Keratinocyte (primary cell): ENCODE results near the gene TTN. TPM values are rescaled to one million over a fixed set of nuclear protein-coding genes. Genes with fewer than 3 reads are reported as not detected.

ENCODE experiments used
- DNase-seq: peaks from one replicate; pipeline ENCODE4 v3.0.0-alpha.2; 2011; ENCODE audit warnings: low read depth, missing footprints, low spot score
- FAIRE-seq: peaks from 2 replicates; lab custom pipeline; 2011; peaks lifted over from hg19 to GRCh38; lab: Jason Lieb, UNC
- H2AFZ ChIP-seq: 2 replicates; pipeline ENCODE4 v1.6.0; 2012; ENCODE audit warnings: low read length, control low read depth, inconsistent platforms; ENCODE audit not compliant: control insufficient read depth
- H3K27ac ChIP-seq: 2 replicates; pipeline ENCODE4 v1.5.1; 2011; ENCODE audit warnings: low read length; ENCODE audit not compliant: control insufficient read depth, insufficient read depth
- H3K27me3 ChIP-seq: 3 replicates; pipeline ENCODE4 v1.6.0; 2011; ENCODE audit warnings: low read length; ENCODE audit not compliant: control insufficient read depth, insufficient read depth; ENCODE audit errors: extremely low read depth
- H3K36me3 ChIP-seq, 2 experiments: 2 replicates in 1 of 2; 3 replicates in 1 of 2; pipeline ENCODE4 v1.5.1; 2011; ENCODE audit warnings: low read length in 2 of 2, mild to moderate bottlenecking in 1 of 2; ENCODE audit not compliant: control insufficient read depth in 2 of 2, insufficient read depth in 2 of 2; ENCODE audit errors: extremely low read depth in 1 of 2
- H3K4me1 ChIP-seq: 3 replicates; pipeline ENCODE4 v1.5.1; 2011; ENCODE audit warnings: low read length; ENCODE audit not compliant: control insufficient read depth, insufficient read depth; ENCODE audit errors: extremely low read depth
- H3K4me2 ChIP-seq: 3 replicates; pipeline ENCODE4 v1.6.0; 2011; ENCODE audit warnings: low read depth, low read length; ENCODE audit not compliant: control insufficient read depth, insufficient read depth; ENCODE audit errors: extremely low read depth
- H3K4me3 ChIP-seq, 3 experiments: fragments of 200-600 bp in 1 of 3; sonication (generic) in 1 of 3; 2 replicates in 2 of 3; 3 replicates in 1 of 3; pipeline ENCODE4 v1.5.1; 2011 to 2016; ENCODE audit warnings: low read length in 3 of 3, mild to moderate bottlenecking in 3 of 3, control low read depth in 2 of 3, inconsistent platforms in 1 of 3, low read depth in 1 of 3, mixed read lengths in 1 of 3, mixed run types in 1 of 3, moderate library complexity in 1 of 3; ENCODE audit not compliant: control insufficient read depth in 2 of 3, insufficient read depth in 2 of 3; ENCODE audit errors: extremely low read depth in 1 of 3
- H3K79me2 ChIP-seq: 2 replicates; pipeline ENCODE4 v1.6.0; 2012; ENCODE audit warnings: low read length; ENCODE audit not compliant: control insufficient read depth, insufficient read depth
- H3K9ac ChIP-seq: 3 replicates; pipeline ENCODE4 v1.6.0; 2011; ENCODE audit warnings: low read length; ENCODE audit not compliant: control insufficient read depth, insufficient read depth; ENCODE audit errors: extremely low read depth
- H3K9me1 ChIP-seq: 3 replicates; pipeline ENCODE4 v1.6.0; 2011; ENCODE audit warnings: low read length; ENCODE audit not compliant: control insufficient read depth, insufficient read depth; ENCODE audit errors: extremely low read depth
- H3K9me3 ChIP-seq: 2 replicates; pipeline ENCODE4 v1.5.1; 2012; ENCODE audit warnings: low read depth, low read length; ENCODE audit not compliant: control insufficient read depth
- H4K20me1 ChIP-seq: 3 replicates; pipeline ENCODE4 v1.6.0; 2011; ENCODE audit warnings: low read length; ENCODE audit not compliant: control insufficient read depth, insufficient read depth; ENCODE audit errors: extremely low read depth
- CTCF ChIP-seq, 3 experiments: IDR thresholded peaks in 1 of 3; conservative IDR thresholded peaks in 1 of 3; optimal IDR thresholded peaks in 1 of 3; 2 replicates in 2 of 3; 3 replicates in 1 of 3; pipeline versions ENCODE3 to v1.5.1; 2011; ENCODE audit warnings: low read length in 3 of 3, mild to moderate bottlenecking in 3 of 3, moderate library complexity in 2 of 3, control low read depth in 1 of 3, inconsistent platforms in 1 of 3; ENCODE audit not compliant: insufficient read depth in 2 of 3; ENCODE audit errors: extremely low read depth in 1 of 3
- EZH2 ChIP-seq: IDR thresholded peaks from one replicate; pipeline ENCODE4 v1.6.1; 2012; ENCODE audit warnings: inconsistent platforms, mild to moderate bottlenecking, low read length, moderate library complexity
- dilution Hi-C: fragments of 300-500 bp; cut with MboI; formaldehyde crosslinking; loops from one replicate; pipeline ENCODE4 v1.7.0; 2020; ENCODE audit warnings: low sequenced_read_pairs; ENCODE audit not compliant: extremely low pct_ligation_motif_present
- polyA plus RNA-seq, 5 experiments: library from polyadenylated mRNA; depleted of rRNA in 3 of 5; stranded (reverse) in 3 of 5; stranded (forward) in 1 of 5; unstranded in 1 of 5; fragments of >200 nt; gene quantifications; 1 replicate in 1 of 5; 2 replicates in 3 of 5; 3 replicates in 1 of 5; pipeline versions ENCODE4 v1.2.1 to v1.2.3, GENCODE V29; 2011 to 2012; ENCODE audit warnings: missing spikeins in 2 of 5, low read depth in 1 of 5, low replicate concordance in 1 of 5

Gene TTN
- polyA plus RNA-seq, 1 donor (not counting 4 experiments of a cell fraction or from before 2014, with no cell fraction given), result 0.01 TPM

- FAIRE-seq (no peak), DNase-seq (no peak)
- TF ChIP-seq EZH2 (no peak), CTCF (optimal IDR thresholded peaks at IDR 0.05 in 1 of 3, IDR thresholded peaks at IDR 0.05 in 1 of 3, conservative IDR thresholded peaks at IDR 0.05 in 1 of 3; ENCODE audit: extremely low read depth in 1 of 3, insufficient read depth in 2 of 3, low read length in 3 of 3) (no peak)
- dilution Hi-C loops, result no loop called here
- Histone ChIP-seq H3K36me3 (no peaks in the 10 kb centered on the region), H3K9me1 (no peaks in the 10 kb centered on the region), H3K79me2 (no peaks in the 10 kb centered on the region), H3K27me3 (no peaks in the 10 kb centered on the region), H4K20me1 (no peaks in the 10 kb centered on the region), H3K4me3 (no peak overlapping the region), H3K4me1 (no peaks in the 10 kb centered on the region), H3K27ac (no peak overlapping the region), H3K9me3 (no peaks in the 10 kb centered on the region), H3K9ac (no peak overlapping the region), H2AFZ (no peak overlapping the region), H3K4me2 (no peak overlapping the region)
Observed at GRCh38 chr2:178731300-178731699, 75.9 kb downstream of the TTN start.

- TF ChIP-seq CTCF (optimal IDR thresholded peaks at IDR 0.05 in 1 of 3, IDR thresholded peaks at IDR 0.05 in 1 of 3, conservative IDR thresholded peaks at IDR 0.05 in 1 of 3; ENCODE audit: extremely low read depth in 1 of 3, insufficient read depth in 2 of 3, low read length in 3 of 3), result no peak
- no peak for TF ChIP-seq EZH2
- dilution Hi-C loops, result no loop called here
- no peak for FAIRE-seq
Observed at GRCh38 chr2:178730049-178730448, 77.2 kb downstream of the TTN start.

More at GRCh38 chr2:178730049-178730448, 77.2 kb downstream of the TTN start:
- Histone ChIP-seq H3K4me2 (no peak overlapping the region), H3K4me1 (no peaks in the 10 kb centered on the region), H3K79me2 (no peaks in the 10 kb centered on the region), H3K9me3 (no peaks in the 10 kb centered on the region), H3K36me3 (no peaks in the 10 kb centered on the region), H4K20me1 (no peaks in the 10 kb centered on the region), H3K27me3 (no peaks in the 10 kb centered on the region), H3K4me3 (no peak overlapping the region), H3K9me1 (no peaks in the 10 kb centered on the region), H2AFZ (no peak overlapping the region), H3K9ac (no peak overlapping the region), H3K27ac (no peak overlapping the region)
- no peak for DNase-seq
